HUES48 (cell line): ENCODE measurements around the gene TEKT1.

Experiments used
- H3K27ac ChIP-seq: one replicate; pipeline ENCODE4 v1.7.0; 2013; ENCODE audit warnings: low read depth, low read length, inconsistent platforms
- H3K27me3 ChIP-seq: 2 replicates; pipeline ENCODE4 v1.6.1; 2013; ENCODE audit warnings: mild to moderate bottlenecking, low read length; ENCODE audit not compliant: control insufficient read depth, insufficient read depth
- H3K36me3 ChIP-seq: 2 replicates; pipeline ENCODE4 v1.6.1; 2013; ENCODE audit warnings: low read length; ENCODE audit not compliant: control insufficient read depth, insufficient read depth
- H3K4me1 ChIP-seq: 2 replicates; pipeline ENCODE4 v1.6.1; 2013; ENCODE audit warnings: mild to moderate bottlenecking, low read length; ENCODE audit not compliant: control insufficient read depth, insufficient read depth
- H3K4me3 ChIP-seq: 2 replicates; pipeline ENCODE4 v1.5.1; 2013; ENCODE audit warnings: mild to moderate bottlenecking, low read depth, low read length
- H3K9ac ChIP-seq: 2 replicates; pipeline ENCODE4 v1.6.1; 2013; ENCODE audit warnings: mild to moderate bottlenecking, low read depth, low read length, moderate library complexity
- H3K9me3 ChIP-seq: 2 replicates; pipeline ENCODE4 v1.6.1; 2013; ENCODE audit warnings: low read length; ENCODE audit not compliant: control insufficient read depth, insufficient read depth

Gene TEKT1

DNA sequence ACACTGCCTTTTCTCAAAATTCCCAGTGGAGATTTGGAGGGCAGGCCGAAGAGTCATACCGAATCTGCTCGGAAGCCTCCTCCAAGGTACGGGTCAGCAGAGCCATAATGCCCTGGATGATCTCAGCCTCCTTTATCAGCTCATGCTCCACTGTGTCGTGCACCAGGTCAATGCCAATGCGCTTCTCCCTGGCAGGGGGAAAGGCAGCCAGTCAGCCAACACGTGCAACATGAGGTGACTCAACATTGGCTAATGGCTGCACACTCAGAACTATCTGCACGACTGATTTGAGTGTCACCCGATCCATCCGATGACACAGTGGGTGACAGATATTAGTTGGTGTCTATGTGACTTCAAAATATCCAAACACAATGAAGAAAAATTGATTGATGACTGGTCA, 15.8 kb downstream of the TEKT1 start:
- Histone ChIP-seq H3K36me3 (no peaks in the 10 kb centered on the region), H3K9ac (no peak overlapping the region), H3K27me3 (no peaks in the 10 kb centered on the region; the same call in 1 of the 2 replicates), H3K9me3 (peaks cover 3% of the 10 kb centered on the region; the same call in 1 of the 2 replicates), H3K4me1 (no peaks in the 10 kb centered on the region), H3K4me3 (no peak overlapping the region), H3K27ac (no peak overlapping the region)

DNA sequence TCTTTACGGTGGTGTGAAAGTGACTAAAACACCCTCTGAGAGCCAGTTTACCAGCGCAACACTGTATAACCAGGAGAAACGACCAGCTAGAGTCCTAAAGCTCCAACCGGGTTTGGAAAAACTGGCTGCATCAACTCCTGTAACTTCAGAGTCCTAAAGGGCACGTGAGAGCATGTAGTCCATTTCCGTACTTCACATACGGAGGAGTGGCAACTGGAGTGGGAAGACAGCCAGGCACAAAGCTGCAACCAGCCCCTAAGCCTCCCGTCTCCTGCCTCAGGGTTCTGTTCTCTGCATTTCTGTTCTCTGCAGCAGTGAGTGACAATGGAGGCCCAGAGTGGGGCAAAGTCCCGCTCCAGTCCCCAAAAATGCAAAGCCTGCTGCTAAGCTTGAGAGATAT, 19.2 kb downstream of the TEKT1 start:
- H3K27me3 ChIP-seq = no peaks in the 10 kb centered on the region
- no peak overlapping the region for H3K9ac ChIP-seq
- no peak overlapping the region for H3K27ac ChIP-seq
- no peaks in the 10 kb centered on the region for H3K36me3 ChIP-seq
- peaks cover 13% of the 10 kb centered on the region for H3K9me3 ChIP-seq
- no peaks in the 10 kb centered on the region for H3K4me1 ChIP-seq
- H3K4me3 ChIP-seq = no peak overlapping the region

DNA sequence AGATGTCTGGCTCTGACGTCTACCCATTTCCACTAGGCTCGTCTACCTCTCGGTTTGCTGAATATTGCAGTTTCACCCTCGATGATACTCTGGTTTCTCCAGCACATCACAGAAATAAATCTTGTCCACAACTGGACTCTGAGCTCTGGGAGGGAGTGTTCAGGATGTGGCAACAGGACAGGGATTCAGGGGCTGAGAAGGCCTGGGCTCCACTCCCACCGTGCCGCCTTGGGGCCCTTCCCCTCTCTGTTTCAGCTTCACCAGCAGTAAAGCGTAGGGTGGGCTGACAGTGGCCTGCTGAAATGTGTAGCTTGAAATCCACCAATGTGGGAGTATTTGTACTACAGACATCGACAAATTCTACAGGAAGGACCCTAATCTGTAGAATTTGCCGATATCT, 20.0 kb downstream of the TEKT1 start:
- no peaks in the 10 kb centered on the region for H3K4me1 ChIP-seq
- no peak overlapping the region for H3K9ac ChIP-seq
- H3K27ac ChIP-seq = no peak overlapping the region
- no peaks in the 10 kb centered on the region for H3K27me3 ChIP-seq
- no peaks in the 10 kb centered on the region for H3K36me3 ChIP-seq
- H3K4me3 ChIP-seq = no peak overlapping the region
- H3K9me3 ChIP-seq = peaks cover 13% of the 10 kb centered on the region

DNA sequence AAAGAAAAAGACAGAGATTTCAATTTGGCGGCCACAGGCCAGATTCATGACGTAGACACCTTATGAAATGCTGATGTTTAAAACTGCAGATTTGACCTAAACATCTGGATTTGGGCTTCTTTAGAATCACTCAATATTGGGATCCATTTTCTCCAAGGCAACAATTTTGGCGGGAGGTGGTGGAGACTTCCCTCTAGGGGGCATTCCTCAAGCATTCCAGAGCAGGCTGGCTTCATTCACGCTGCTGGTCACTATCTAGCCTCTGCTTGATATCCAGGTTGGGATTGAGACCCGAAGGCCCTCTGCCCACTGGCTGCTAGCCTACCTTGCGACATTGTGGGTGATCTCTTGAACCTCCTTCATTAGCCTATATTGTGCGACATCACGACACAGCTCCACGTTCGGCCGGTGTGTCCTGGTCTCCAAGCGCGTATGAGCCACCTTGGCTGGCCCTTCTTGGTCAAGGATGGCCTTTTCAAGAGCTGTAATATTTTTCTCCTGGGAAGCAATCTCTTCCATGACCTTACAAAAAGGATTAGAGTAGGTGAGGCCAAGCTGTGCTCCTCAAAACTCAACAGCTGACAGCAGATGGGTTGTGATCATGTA, 31.0 kb downstream of the TEKT1 start:
- no peak overlapping the region for H3K4me3 ChIP-seq
- no peak overlapping the region for H3K27ac ChIP-seq
- no peaks in the 10 kb centered on the region for H3K27me3 ChIP-seq

DNA sequence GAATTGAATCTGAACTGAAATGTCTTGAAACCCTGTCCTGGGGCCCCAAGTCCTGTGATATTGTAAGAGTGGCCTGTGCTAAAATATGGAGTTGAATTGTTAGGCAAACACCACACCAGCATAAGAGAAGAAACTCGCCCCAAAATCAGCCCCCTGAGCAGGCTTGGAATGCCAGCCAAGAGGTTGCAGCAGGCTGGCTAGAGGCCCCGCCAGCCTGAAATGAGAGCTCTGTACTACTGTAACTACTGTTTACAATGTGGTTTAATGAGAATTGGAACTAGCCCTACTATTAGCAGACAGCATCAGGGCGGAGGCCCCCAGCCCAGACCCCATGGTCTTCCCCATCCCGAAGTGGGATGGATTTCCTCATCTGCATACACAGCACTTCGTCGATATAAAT, 31.8 kb downstream of the TEKT1 start:
- H3K4me3 ChIP-seq = no peak overlapping the region
- H3K9ac ChIP-seq = no peak overlapping the region
- H3K27me3 ChIP-seq = no peaks in the 10 kb centered on the region
- no peaks in the 10 kb centered on the region for H3K9me3 ChIP-seq
- no peaks in the 10 kb centered on the region for H3K36me3 ChIP-seq
- H3K4me1 ChIP-seq = peaks cover 16% of the 10 kb centered on the region
- no peak overlapping the region for H3K27ac ChIP-seq

More for the DNA sequence above, 31.0 kb downstream of the TEKT1 start:
- peaks cover 16% of the 10 kb centered on the region for H3K4me1 ChIP-seq
- H3K9me3 ChIP-seq = no peaks in the 10 kb centered on the region
- H3K36me3 ChIP-seq = no peaks in the 10 kb centered on the region
- no peak overlapping the region for H3K9ac ChIP-seq

DNA sequence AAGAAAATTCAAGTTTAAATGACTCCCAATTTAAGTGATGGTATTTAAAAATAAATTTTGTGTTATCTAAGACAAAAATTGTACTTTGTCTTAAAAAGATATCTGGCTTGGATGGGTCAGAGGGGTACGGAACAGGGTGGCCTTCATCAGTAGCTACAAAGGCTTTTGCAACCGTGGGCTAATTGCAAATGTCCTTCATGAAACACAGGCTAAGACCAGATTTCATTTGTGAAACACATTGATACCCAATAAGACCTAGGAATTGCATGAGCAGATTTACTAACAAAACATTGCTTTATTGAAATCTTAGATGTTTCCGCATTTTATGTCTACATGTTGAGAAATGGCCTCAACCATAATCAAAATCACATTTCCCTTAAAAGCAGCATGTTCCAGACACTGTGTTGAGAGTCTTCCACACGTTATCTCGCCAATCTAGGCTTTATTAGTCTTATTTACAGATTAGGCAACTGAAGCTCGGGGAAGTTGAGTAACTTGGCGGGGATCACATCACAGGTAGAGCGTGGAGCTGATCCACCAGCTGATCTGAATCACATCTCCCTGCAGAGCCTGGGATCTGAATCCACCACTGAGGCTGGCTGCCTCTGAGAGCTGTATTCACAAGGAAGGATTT, 33.7 kb downstream of the TEKT1 start:
- no peaks in the 10 kb centered on the region for H3K9me3 ChIP-seq
- H3K9ac ChIP-seq = no peak overlapping the region
- H3K27ac ChIP-seq = no peak overlapping the region
- H3K4me1 ChIP-seq = peaks cover 16% of the 10 kb centered on the region
- H3K36me3 ChIP-seq = no peaks in the 10 kb centered on the region
- no peak overlapping the region for H3K4me3 ChIP-seq
- no peaks in the 10 kb centered on the region for H3K27me3 ChIP-seq

DNA sequence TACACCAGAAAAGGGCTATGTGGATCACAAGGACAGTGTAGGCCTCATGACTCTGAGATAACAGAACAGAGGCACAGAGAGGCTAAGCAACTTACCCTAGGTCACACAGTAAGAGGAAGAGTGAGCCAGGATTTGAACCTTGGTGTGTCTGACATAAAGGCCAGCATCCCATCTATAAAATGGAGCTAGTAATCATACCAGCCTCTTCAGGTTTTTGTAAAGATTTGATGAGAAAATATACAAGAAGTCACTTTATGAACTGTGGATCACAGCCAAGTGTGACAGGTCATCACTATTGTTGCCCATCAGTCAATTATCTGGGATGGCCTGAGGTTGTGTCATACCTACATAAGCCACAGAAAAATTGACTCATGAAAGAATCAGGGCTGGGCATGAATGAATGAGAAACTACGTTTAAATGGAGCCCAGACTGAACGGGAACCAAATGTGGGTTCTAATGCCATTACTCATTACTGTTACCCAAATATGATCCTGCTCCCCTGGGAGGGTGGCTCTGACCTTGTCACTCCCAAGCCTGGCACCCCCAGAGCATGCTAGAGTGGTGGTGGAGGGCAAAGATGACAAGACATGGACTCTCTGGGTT, 34.5 kb downstream of the TEKT1 start:
- Histone ChIP-seq H3K27me3 (no peaks in the 10 kb centered on the region), H3K4me3 (no peak overlapping the region), H3K4me1 (peaks cover 16% of the 10 kb centered on the region), H3K9me3 (no peaks in the 10 kb centered on the region), H3K9ac (no peak overlapping the region), H3K27ac (no peak overlapping the region), H3K36me3 (no peaks in the 10 kb centered on the region)

DNA sequence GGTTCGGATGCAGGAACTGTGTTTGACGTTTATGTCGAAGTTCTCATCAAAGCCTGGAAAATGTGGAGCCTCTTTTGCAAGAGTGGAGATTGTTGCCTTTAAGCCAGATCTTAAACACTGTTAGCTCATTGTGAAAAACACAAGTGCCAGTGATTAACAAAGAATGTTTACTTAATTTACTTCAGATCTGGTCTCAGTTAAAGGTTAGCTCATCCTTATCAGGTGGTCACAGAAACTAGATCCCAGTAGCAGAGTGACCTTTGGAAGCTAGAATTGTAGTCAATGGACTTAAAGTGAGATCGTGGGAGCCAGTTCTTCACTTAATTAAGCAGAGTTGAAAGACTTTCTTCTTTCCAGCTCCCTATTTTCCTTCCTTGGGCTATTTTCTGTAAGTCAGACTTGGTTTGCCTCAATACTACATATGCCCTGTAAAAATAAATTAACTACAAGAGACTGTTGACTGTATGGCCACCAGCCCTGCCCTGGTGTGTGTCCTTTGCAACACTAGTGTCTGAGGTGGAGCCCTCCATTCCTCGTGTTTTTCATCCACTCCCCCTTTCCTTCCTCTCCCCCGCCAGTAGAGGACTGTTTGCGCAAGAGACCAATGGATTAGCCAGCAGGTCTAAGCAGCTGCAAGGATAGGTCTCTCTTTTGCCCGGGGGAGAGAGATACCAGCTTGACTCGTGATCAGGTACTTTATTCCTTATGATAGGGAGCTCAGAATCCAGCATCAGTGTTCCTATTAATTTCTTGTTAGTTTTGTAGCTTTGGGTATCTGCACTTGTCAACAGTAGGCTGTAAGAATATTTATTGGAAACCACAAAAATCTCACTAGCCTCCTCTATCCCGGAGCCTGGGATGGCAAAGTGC, 35.3 kb downstream of the TEKT1 start:
- Histone ChIP-seq H3K27me3 (no peaks in the 10 kb centered on the region), H3K9ac (no peak overlapping the region), H3K36me3 (no peaks in the 10 kb centered on the region), H3K4me1 (peaks cover 16% of the 10 kb centered on the region), H3K9me3 (no peaks in the 10 kb centered on the region), H3K4me3 (no peak overlapping the region), H3K27ac (peak overlapping the region; percentile 64)

DNA sequence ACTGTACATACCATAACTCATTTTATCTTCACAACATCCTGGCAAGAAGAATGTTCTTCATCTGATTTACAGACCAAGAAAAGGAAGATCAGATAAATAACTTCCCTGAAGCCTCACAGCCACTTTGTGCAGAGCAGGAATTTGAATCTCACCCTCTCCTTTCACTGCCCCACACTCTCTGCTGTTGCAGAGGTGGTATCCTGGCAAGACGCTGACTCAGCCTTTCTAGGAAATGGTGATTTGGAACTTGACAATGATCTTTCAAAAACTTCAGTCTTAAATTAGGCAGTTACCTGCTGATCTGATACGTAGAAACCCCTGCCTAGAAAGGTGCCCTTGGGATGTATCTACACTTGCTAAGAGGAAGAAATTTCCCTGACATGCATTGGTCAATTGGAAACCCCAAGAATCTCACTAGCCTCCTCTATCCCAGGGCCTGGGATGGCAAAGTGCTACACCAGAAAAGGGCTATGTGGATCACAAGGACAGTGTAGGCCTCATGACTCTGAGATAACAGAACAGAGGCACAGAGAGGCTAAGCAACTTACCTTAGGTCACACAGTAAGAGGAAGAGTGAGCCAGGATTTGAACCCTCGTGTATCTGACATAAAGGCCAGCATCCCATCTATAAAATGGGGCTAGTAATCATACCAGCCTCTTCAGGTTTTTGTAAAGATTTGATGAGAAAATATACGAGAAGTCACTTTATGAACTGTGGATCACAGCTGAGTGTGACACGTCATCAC, 37.6 kb downstream of the TEKT1 start:
- H3K27ac ChIP-seq = no peak overlapping the region
- H3K9me3 ChIP-seq = no peaks in the 10 kb centered on the region

DNA sequence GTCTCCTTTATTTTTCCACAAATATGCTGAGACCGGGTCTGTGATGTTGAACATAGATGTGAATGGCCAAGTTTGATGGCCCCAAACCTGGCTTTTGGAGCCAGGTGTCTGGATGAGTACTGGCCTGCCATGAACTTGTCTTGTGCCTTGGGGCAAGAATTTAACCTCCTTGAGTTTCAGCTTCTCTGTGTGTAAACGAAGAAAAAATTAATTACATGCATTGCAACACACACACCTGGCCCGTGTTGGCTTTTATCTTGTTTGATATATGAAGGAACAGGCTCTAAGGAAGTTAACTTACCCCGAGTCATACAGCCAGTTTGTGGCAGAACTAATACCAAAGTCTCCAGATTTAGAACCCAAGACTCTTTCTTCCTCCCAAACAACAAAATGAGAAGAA, 42.4 kb downstream of the TEKT1 start:
- H3K27me3 ChIP-seq = no peaks in the 10 kb centered on the region
- H3K36me3 ChIP-seq = no peaks in the 10 kb centered on the region
- H3K9ac ChIP-seq = no peak overlapping the region
- H3K4me1 ChIP-seq = no peaks in the 10 kb centered on the region
- no peak overlapping the region for H3K27ac ChIP-seq
- no peak overlapping the region for H3K4me3 ChIP-seq
- no peaks in the 10 kb centered on the region for H3K9me3 ChIP-seq

More for the DNA sequence above, 37.6 kb downstream of the TEKT1 start:
- Histone ChIP-seq H3K27me3 (no peaks in the 10 kb centered on the region), H3K36me3 (no peaks in the 10 kb centered on the region), H3K4me3 (no peak overlapping the region), H3K9ac (no peak overlapping the region), H3K4me1 (no peaks in the 10 kb centered on the region)
